Upper lobe of left lung (tissue), 4 donors: ENCODE measurements around the gene TIMM44.

Source experiments
- CTCF ChIP-seq, 6 experiments: fragments of 450-650 bp in 4 of 6; fragments of 200-600 bp in 2 of 6; sonication (generic) in 2 of 6; IDR thresholded peaks; one replicate each; pipeline ENCODE4 v1.5.1; 2016 to 2019; ENCODE audit warnings: antibody characterized with exemption in 6 of 6
- POLR2AphosphoS5 ChIP-seq, 2 donors: sonication (generic); formaldehyde crosslinking; IDR thresholded peaks; one replicate each; pipeline ENCODE4 v1.5.1; 2017; ENCODE audit warnings: antibody characterized with exemption in 2 of 2

GRCh38 chr19:7976461-7976860 is 33.0 kb upstream of the TIMM44 start:
- no peak for TF ChIP-seq CTCF (IDR thresholded peaks at IDR 0.05)
- TF ChIP-seq POLR2AphosphoS5 (IDR thresholded peaks at IDR 0.05) = no peak
